Gastrocnemius medialis (tissue), 4 donors: ENCODE data around the gene FIBCD1.

ENCODE experiments used
- POLR2A ChIP-seq, 2 donors: fragments of 450-650 bp; IDR thresholded peaks; one replicate each; pipeline ENCODE4 v1.6.1; 2017; ENCODE audit warnings: antibody characterized with exemption in 2 of 2, mild to moderate bottlenecking in 2 of 2, moderate library complexity in 2 of 2
- TF ChIP-seq, protein P1 (sequence below), 5 experiments: fragments of 450-650 bp in 3 of 5; fragments of 200-600 bp in 2 of 5; sonication (generic) in 2 of 5; IDR thresholded peaks in 4 of 5; conservative IDR thresholded peaks in 1 of 5; 1 replicate in 4 of 5; 2 replicates in 1 of 5; pipeline ENCODE4 v1.5.1; 2016 to 2019; ENCODE audit warnings: antibody characterized with exemption in 5 of 5, mild to moderate bottlenecking in 3 of 5, moderate library complexity in 3 of 5

GRCh38 chr9:130965680-130966079 is 26.6 kb upstream of the FIBCD1 start:
- TF ChIP-seq, protein P1, sequence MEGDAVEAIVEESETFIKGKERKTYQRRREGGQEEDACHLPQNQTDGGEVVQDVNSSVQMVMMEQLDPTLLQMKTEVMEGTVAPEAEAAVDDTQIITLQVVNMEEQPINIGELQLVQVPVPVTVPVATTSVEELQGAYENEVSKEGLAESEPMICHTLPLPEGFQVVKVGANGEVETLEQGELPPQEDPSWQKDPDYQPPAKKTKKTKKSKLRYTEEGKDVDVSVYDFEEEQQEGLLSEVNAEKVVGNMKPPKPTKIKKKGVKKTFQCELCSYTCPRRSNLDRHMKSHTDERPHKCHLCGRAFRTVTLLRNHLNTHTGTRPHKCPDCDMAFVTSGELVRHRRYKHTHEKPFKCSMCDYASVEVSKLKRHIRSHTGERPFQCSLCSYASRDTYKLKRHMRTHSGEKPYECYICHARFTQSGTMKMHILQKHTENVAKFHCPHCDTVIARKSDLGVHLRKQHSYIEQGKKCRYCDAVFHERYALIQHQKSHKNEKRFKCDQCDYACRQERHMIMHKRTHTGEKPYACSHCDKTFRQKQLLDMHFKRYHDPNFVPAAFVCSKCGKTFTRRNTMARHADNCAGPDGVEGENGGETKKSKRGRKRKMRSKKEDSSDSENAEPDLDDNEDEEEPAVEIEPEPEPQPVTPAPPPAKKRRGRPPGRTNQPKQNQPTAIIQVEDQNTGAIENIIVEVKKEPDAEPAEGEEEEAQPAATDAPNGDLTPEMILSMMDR (IDR thresholded peaks at IDR 0.05 in 4 of 5, conservative IDR thresholded peaks at IDR 0.05 in 1 of 5) = no peak
- no peak for TF ChIP-seq POLR2A (IDR thresholded peaks at IDR 0.05)
